ENCODE measurements around the gene RNU6-1.

GRCh38 chr15:67843092-67843501 is 3.3 kb upstream of the RNU6-1 start:
- TF ChIP-seq GABPA (IDR thresholded peaks at IDR 0.05; ENCODE audit: low read depth): no peak
- no peak for TF ChIP-seq RCOR1 (IDR thresholded peaks at IDR 0.05; ENCODE audit: low read length)
- no peak for TF ChIP-seq CTCF (IDR thresholded peaks at IDR 0.05)
- no peak for TF ChIP-seq REST (IDR thresholded peaks at IDR 0.05; ENCODE audit: low read depth, low read length)
- TF ChIP-seq GATA2 (CRISPR knock-in tag; IDR thresholded peaks at IDR 0.05): no peak
- no peak for TF ChIP-seq JUND (IDR thresholded peaks at IDR 0.05)
- no peak for TF ChIP-seq MAX (IDR thresholded peaks at IDR 0.05; ENCODE audit: low read depth)
- no peak for TF ChIP-seq NFIC (IDR thresholded peaks at IDR 0.05; ENCODE audit: borderline replicate concordance)
- TF ChIP-seq RAD21 (IDR thresholded peaks at IDR 0.05; ENCODE audit: low read length): no peak
- TF ChIP-seq EP300 (IDR thresholded peaks at IDR 0.05; ENCODE audit: borderline replicate concordance in 1 of 2, low read depth in 1 of 2, low read length in 1 of 2): no peak

All from SK-N-SH (cell line).